HUDEP-2 (cell line): Measurements from ENCODE around the gene CD72.

Experiments
- DNase-seq, 76 experiments: peaks; one replicate each; lab custom pipeline; 2025; ENCODE audit not compliant: unreplicated experiment in 76 of 76; lab: John Stamatoyannopoulos, UW

The CD72 gene, protein sequence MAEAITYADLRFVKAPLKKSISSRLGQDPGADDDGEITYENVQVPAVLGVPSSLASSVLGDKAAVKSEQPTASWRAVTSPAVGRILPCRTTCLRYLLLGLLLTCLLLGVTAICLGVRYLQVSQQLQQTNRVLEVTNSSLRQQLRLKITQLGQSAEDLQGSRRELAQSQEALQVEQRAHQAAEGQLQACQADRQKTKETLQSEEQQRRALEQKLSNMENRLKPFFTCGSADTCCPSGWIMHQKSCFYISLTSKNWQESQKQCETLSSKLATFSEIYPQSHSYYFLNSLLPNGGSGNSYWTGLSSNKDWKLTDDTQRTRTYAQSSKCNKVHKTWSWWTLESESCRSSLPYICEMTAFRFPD

DNA sequence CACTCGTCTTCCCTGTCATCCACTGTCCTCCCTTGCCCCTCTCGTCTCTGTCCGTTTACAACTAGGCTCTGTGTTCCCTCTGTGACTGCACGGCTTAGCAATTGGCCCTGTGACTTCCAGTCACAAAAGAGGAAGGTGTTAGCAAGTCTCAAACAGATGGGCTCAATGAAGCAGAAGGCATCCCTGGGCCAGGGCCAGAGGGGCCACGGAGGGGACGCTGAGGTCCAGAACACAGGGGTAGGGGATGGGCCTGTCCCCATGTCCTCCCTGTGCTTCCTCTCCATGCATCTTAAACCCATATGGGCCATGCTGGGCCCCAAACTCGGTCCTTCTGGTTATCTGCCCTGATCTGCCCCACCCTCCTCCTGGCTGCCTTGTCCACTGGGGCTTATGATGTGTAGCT is at the start of gene CD72:
CD72 (minus strand) TSS at position 89 of the 403 bp plus-strand sequence. CDS start 110 bp downstream, outside the sequence.
- no peak for DNase-seq

DNA sequence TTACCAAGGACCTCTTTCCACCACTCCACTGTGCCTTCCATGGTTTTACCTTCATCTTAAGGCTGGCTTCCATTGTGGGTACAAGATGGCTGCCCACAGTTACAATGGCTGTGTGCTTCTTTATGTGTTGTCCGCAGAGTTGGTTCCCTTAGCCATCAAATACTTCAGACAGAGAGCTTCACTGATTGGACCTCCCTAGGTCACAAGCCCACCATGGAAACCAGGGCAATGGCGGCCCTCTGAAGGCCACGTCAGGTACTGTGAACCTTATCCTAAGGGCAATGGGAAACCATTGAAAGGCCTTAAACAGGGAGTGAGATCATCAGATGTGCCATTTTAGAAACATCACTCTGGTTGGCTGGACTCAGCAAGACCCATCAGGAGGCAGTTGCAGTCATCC is 49.7 kb upstream of the CD72 start:
- DNase-seq = peak in 1 of 76 experiments; percentile 3

DNA sequence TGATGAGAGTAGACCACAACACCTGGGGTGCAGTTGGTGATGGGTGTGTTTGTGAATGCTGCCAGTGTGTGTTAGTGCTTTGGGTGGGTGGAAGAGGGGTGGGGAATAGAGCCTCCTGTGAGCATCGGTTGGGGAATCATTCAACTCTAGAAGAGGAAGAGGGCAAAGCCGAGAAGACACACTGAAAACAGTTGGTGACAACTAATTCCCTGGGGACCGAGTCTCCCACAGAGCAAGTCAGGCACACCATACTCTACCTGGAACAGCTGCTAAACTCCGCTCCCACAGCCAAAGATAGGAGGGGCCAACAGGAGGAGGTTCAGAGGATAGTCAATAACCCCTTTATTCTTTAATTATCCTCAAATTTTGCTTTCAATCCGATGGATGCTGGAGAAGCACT is 48.3 kb upstream of the CD72 start:
- DNase-seq = no peak

DNA sequence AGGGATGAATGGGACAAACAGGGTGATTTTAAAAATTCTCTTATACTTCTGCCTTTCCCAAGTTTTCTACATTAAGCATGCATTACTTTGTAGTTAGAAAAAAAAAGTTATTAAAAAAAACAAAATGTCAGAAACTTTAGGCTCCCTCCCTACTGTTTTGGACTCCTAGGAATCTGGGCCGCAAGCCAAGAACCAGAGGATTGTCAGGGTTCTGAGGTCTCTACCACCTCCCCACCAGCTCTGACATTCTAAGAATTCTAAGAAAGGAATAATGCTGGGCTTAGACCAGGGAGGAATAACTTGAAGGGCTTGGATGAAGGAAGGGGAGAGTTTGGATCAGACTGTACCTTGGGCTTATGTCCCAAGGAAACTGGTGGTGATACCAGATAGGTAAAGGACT is 47.8 kb upstream of the CD72 start:
- no peak for DNase-seq

DNA sequence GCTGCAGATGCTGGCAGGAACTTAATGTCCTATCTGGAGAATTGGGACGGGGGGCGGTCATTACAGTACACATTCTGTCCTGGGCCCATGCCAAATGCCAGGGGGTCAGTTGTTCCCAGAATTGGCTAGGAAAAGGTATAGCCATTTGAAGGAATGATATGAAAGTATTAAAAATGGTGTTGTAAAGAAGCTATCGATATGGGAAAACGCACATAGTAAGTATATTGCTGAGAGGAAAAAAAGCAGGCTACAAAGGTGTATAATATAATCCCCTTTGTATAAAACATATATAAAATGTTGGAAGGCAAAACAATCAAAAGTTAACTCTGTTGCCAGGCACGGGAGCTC is 47.2 kb upstream of the CD72 start:
- no peak for DNase-seq

DNA sequence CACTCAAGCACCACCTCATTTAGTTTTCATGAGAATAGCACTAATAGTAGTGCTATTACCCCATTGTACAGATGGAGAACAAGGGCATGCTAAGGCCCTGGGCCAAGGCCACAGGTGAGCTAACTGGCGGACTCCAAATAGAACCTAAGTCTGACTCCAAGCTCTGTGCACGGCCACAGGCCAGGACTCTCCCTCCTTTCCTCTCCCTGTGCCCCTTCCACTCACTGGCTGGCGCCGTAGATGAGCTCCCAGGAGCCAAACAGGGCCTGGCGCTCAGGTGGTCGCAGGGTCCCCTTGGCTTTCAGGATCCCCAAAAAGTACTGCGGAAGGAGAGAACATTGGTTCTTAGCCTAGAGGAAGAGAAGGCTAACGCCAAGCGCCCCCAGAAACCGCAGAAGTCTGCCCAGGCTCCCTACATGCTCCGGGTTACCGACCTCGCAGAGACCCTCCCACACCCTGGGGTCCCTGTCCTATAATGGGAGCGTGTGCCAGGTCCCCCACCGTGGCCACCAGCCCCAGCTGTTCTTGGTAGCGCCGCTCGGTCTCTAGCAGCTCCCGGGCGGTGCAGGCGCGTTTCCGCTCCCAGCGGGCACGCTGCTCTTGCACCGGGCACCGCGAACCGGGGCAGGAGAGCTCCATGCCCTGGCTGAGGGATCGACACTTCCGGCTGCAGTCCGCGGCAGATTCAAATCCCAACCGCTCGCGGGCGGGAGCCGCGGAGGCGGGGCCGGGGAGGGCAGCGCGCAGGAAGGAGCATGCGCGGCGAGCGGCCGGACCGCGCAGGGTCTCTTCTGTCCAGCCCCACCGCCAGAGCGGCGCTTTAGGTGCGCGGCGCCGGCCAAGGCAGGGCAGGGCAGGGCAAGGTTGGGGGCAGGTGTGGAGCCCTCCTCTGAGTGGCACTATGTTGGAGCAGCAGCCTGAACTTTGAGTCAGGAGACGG is 46.6 kb upstream of the CD72 start, which contains the start of gene ARHGEF39:
ARHGEF39 (minus strand) TSS at position 665 of the 940 bp plus-strand sequence; CDS start at position 639, 26 bp downstream.
- DNase-seq = peak in 71 of 76 experiments; percentile 16 to 83 (median 67)

DNA sequence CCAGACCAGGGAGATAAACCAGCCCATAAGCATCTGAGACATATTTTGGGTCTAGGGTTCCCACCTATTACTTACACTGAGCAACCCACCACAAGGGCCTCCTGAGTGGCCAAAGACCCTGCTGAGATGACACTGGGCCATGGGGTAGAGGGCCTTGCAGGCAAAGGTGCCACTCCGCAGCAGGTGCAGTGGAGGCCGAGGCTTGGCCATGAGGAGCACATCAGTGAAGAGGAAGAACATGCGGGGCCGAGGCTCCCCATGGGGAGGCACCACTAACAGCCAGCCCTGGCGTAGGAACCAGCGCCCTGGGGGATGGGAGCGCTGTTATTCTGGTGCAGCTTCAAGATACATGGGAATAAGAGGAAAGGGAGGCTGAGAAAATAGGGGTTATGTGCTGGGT is 44.2 kb upstream of the CD72 start:
- DNase-seq = no peak

DNA sequence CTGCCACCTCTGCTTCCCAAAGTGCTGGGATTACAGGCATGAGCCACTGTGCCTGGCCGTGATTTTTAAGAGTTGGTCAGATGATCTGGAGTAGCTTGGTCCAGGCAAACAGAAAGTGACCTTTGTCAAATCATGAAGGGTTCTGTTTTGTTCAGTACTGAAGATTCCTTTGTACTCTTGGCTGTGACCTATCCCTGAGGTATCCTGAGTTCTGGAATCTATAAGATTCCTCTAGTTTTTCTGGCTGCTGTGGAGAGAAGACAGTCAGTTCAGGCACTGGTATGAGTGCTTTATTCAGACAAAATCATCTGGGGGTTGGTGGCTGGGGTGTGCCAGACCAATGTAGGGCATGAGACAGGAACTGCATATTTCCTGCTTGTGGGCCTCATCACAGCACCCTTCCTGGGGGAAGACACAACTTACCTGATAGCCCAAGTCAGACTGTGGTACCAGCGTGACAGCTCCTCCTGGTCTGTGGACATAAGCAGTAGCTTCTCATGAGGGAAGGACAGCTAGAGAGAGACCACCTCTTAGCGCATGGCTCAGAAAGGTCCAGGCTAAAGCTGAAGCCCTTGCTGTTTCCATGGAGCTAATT is 43.6 kb upstream of the CD72 start:
- DNase-seq = no peak

DNA sequence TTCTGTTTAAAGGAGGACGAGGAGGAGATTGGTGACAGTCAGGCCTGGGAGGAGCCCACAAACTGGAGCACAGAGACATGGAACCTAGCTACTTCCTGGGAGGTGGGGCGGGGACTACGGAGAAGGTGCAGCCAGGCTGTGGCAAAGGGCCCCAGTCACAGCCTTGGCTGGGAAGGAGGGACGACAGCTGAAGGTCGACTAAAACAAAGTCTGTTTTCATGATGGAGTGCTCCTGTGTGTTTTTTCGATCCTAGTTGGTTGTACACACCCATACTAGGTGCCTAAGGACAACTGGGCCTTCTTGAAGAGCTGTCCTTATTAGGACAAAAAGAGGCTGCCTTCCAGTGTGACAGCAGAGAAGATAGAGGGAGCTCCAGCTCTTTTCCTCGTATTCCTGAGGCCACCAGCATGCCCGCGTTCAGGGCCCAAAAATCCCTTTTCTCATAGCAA is 42.8 kb upstream of the CD72 start:
- DNase-seq = no peak

DNA sequence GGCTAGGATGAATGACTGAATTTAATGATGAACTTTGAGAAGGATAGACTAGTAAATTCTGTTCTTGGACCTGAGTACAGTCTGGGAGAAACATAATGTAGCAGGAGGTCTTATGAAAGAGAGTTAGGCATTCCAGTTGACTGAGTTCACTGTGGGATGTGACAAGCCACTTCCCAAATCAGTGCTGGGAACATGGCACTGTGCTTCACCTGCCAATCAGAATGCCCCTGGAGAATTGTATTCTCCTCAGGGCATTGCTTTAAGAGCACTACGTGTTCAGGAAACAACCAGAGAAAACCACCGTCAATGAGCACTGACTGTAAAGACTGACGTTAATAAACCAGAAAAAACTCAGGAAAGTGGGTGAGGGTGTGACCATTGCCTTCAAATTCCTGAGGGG is 41.1 kb upstream of the CD72 start:
- no peak for DNase-seq

DNA sequence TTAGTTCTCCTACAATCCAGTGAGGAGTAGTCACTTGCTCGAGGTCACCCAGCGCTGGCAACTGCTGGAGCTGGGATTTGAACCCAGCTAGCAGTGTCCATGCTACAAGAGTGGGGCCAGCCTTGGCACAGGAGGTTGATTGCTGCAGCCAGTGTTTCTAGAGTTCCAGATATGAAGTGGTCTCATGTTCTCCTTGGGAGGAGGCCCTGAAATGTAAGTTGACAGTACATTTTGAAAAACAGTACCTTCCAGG is 40.7 kb upstream of the CD72 start:
- DNase-seq = peak in 41 of 76 experiments; percentile 4 to 55 (median 25)

DNA sequence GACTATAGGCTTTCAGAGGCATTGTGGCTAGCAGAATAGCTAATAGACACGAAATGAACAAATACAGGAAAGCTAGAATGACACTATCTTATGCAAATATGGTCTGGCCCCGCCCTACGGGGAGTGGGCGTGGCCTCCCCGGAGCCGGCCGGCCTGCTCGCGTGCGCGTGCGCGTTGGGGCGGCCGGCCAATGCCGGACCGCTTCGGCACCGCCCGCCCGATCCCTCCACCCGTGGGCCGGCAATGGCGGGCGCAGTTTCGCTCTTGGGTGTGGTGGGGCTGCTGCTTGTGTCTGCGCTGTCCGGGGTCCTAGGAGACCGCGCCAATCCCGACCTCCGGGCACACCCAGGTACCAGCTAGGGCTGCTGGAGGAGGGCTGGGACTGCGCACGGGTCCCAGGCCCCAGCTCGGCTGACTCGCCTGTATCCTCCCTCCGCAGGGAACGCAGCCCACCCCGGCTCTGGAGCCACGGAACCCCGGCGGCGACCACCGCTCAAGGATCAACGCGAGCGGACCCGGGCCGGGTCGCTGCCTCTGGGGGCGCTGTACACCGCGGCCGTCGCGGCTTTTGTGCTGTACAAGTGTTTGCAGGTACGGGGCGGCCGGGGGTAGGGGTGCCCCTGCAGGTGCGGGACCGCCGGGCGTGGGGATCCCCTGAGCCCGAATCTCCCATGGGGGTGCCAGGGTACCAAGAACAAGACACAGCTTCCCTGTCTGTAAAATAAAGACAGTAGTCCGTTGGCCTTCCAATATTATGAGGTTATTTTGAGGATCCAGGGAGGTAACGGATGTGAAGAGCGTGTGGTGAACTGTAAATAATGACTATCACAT is 40.1 kb upstream of the CD72 start, which contains the start of gene CCDC107:
CCDC107 (plus strand) TSS at position 156 of the 831 bp plus-strand sequence; CDS start at position 244, 88 bp downstream.
- DNase-seq = peak in 69 of 76 experiments; percentile 6 to 86 (median 71)

DNA sequence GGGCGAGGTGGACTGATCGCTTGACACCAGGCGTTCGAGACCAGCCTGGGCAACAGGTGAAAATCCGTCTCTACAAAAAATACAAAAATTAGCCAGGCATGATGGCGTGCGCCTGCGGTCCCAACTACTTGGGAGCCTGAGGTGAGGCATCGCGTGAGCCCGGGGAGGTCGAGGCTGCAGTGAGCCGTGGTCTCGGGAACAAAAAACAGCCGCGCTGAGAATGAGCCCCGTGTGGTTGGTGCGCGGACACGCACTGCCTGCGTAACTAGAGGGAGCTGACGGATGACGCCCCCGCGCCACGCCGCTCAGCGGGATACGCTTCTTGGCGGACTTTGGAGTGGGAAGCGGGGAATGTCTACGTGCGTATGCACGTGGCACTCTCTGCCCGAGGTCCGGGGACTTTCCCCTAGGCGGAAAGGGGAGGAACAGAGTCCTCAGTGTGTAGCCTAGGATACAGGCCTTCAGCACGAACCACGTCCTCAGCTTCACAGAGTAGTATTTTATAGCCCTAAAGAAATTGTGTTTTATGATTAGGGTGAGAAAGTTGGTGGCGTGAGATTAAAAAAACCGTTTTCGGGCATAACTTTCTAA is 39.4 kb upstream of the CD72 start, which contains the start of gene RMRP:
RMRP (minus strand) TSS at position 474 of the 591 bp plus-strand sequence.
- peak in 74 of 76 experiments; percentile 65 to 98 (median 95) for DNase-seq

DNA sequence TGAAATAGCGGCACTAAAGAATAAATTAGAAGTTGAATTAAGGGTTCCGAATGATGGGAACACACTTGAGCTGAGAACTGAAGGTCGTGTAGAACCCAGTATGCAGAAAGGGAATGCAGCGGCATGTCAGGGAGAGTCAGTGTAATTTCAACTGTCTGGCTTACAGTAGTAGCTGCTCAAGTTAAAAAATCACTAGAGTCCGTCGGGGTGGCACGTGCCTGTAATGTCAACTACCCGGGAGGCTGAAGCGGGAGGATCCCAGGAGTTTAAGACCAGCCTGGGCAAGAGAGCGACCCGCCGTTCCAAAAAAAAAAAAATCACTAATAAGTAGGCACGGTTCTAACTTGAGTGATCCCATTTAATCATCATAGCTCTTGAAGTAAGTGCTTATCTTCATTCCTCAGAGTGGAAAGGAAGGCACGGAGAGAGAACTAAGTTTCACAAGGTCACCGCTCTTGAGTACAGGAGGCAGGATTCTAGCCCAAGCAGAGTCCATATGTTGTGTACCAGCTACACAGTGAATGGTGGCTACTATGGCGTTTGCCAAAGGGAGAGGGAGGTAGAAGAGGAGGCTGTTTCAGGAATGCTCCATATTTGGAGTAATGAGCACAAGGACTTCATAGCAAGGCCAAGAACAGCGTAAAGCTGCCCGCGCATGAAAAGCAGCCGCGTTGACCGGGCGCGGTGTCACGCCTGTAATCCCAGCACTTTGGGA is 38.8 kb upstream of the CD72 start:
- no peak for DNase-seq

DNA sequence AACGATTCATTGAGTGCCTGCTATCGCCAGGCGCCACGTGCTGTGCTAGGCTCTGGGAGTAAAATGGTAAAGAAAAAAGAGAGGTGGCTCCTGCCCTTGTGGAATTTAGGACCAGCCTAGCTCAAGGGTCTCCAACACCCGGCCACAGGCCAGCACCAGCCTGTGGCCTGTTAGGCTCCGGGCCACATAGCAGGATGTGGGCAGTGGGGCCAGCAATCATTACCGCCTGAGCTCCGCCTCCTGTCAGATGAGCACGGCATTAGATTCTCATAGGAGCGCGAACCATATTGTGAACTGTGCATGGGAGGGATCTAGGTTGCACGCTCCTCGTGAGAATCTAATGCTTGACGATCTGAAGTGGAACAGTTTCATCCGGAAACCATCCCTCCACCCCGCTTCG is 38.1 kb upstream of the CD72 start:
- DNase-seq = no peak

DNA sequence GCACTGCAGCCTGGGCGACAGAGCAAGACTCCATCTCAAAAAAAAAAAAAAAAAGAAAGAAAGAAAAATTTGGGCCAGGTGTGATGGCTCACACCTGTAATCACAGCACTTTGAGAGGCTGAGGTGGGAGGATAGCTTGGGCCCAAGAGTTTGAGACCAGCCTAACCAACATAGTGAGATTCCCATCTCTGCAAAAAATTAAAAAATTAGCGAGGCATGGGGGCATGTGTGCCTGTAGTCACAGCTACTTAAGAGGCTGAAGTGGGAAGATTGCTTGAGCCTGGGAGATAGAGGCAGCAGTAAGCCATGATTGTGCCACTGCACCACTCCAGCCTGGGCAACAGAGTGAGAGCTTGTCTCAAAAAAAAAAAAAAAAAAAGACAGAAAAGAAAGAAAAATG is 35.4 kb upstream of the CD72 start:
- DNase-seq = no peak

DNA sequence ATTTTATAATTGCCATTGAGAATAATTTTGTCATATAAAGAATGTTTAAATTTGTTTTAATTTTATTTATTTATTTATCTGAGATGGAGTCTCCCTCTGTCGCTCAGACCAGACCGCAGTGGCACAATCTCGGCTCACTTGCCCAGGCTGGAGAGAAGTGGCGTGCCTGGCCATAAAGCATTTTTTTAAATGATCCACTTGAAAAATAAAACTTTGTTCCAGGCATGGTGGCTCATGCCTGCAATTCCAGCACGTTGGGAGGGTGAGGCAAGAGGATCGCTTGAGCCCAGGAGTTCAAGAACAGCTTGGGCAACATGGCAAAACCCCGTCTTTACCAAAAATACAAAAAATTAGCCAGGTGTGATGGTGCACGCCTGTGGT is 34.6 kb upstream of the CD72 start:
- no peak for DNase-seq

DNA sequence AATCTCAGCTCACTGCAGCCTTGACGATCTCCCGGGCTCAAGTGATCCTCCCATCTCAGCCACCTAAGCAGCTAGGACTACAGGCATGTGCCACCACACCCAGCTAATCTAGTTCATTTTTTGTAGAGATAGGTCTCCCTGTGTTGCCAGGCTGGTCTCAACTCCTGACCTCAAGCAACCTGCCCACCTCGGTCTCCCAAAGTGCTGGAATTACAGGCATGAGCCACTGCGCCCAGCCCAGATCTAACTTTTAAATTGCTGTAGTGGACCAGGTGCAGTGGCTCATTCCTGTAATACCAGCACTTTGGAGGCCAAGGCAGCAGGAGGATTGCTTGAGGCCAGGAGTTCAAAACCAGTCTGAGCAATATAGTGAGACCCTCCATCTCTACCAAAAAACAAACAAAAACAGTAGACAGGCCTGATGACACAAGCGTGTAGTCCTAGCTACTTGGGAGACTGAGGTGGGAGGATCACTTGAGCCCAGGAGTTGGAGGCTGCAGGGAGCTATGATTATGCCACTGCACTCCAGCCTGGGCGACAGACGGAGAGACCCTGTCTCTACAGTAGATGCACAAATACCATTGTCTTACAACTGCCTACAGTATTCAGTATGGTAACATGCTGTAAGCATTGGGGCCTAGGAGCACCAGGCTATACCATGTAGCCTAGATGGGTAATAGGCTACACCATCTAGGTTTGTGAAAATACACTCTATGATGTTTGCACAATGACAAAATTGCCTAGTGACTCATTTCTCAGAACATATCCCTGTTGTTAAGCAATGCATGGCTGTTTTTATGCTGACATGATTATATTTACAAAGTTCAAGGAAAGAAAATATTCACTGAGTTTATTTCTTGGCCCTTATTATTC is 34.0 kb upstream of the CD72 start:
- DNase-seq = peak in 2 of 76 experiments; percentile 2
